HEK293T (cell line): ENCODE data around the gene TGFB2.

Experiments used
- FOXM1 ChIP-seq: fragments of 450-650 bp; IDR thresholded peaks from 2 replicates; pipeline ENCODE4 v1.6.1; 2017; ENCODE audit warnings: mild to moderate bottlenecking, borderline replicate concordance
- SP1 ChIP-seq: fragments of 450-650 bp; IDR thresholded peaks from 2 replicates; pipeline ENCODE4 v1.6.1; 2017
- TARDBP ChIP-seq: fragments of 450-650 bp; IDR thresholded peaks from 2 replicates; pipeline ENCODE4 v1.6.1; 2016

DNA sequence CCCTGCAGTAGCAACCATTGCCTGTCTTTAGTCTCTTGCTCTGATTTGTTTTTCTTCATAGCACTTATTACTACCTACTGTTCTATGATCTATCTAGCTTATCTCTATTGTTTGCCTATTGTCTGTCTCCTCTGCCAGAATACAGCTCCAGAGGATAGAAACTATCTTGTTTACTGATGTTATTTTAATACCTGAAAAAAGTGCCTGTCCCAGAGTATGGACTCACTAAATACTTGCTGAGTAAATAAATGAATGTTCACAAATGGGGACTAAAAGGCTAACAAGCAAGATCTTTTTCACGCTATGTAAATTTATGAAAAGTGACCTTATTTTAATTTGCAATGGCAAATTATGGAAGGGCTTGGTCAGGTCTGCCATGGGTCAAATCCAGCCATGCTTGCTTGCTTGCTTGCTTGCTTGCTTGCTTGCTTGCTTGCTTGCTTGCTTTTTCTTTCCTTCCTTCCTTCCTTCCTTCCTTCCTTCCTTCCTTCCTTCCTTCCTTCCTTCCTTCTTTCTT is 145.3 kb downstream of the TGFB2 start:
- TF ChIP-seq SP1, result no peak
- TF ChIP-seq FOXM1, result no peak
- no peak for TF ChIP-seq TARDBP
